Natural killer cell (primary cell): ENCODE data around the gene ESYT2. TPM values are rescaled to one million over a fixed set of nuclear protein-coding genes. Genes with fewer than 3 reads are reported as not detected.

Source experiments
- ATAC-seq, 3 donors: fragments of 150-1000 bp in 2 of 3; fragments of 200-7000 bp in 1 of 3; cut with Tn5 transposase; 1 replicate in 1 of 3; 2 replicates in 2 of 3; pipeline ENCODE4 v1.10.0; 2021; ENCODE audit warnings: mild to moderate bottlenecking in 2 of 3, moderate library complexity in 2 of 3
- DNase-seq, 2 donors: peaks; one replicate each; pipeline versions ENCODE4 v3.0.0 to v3.0.0-alpha.2; 2013 to 2021; ENCODE audit warnings: mixed read lengths in 1 of 2
- H3K27ac ChIP-seq: one replicate; pipeline ENCODE4 v1.5.1; 2013; ENCODE audit warnings: mild to moderate bottlenecking, low read length
- H3K27me3 ChIP-seq: one replicate; pipeline ENCODE4 v1.6.1; 2013; ENCODE audit warnings: low read length; ENCODE audit not compliant: control insufficient read depth, insufficient read depth
- H3K36me3 ChIP-seq: one replicate; pipeline ENCODE4 v1.6.1; 2013; ENCODE audit warnings: low read length; ENCODE audit not compliant: control insufficient read depth, insufficient read depth
- H3K4me1 ChIP-seq: one replicate; pipeline ENCODE4 v1.6.1; 2013; ENCODE audit warnings: low read length; ENCODE audit not compliant: control insufficient read depth, insufficient read depth
- H3K4me3 ChIP-seq: one replicate; pipeline ENCODE4 v1.5.1; 2013; ENCODE audit warnings: low read length
- H3K9me3 ChIP-seq: one replicate; pipeline ENCODE4 v1.6.1; 2013; ENCODE audit warnings: low read length; ENCODE audit not compliant: control insufficient read depth, insufficient read depth
- H3K27ac Mint-ChIP-seq, 2 donors: one replicate each; pipeline ENCODE4 v1.8.0; 2022; ENCODE audit warnings: mild to moderate bottlenecking in 2 of 2, mixed read lengths in 2 of 2, moderate library complexity in 1 of 2
- H3K27me3 Mint-ChIP-seq, 2 donors: one replicate each; pipeline ENCODE4 v1.8.0; 2022; ENCODE audit warnings: low read depth in 2 of 2, mixed read lengths in 2 of 2
- H3K36me3 Mint-ChIP-seq: one replicate; pipeline ENCODE4 v1.8.0; 2022; ENCODE audit warnings: mixed read lengths
- H3K4me1 Mint-ChIP-seq, 2 donors: one replicate each; pipeline ENCODE4 v1.8.0; 2022; ENCODE audit warnings: mixed read lengths in 2 of 2
- H3K4me3 Mint-ChIP-seq: one replicate; pipeline ENCODE4 v1.8.0; 2022; ENCODE audit warnings: mild to moderate bottlenecking, moderate library complexity, mixed read lengths
- H3K9me3 Mint-ChIP-seq, 2 donors: one replicate each; pipeline ENCODE4 v1.8.0; 2022; ENCODE audit warnings: mixed read lengths in 2 of 2
- CTCF ChIP-seq: fragments of 200-600 bp; IDR thresholded peaks from one replicate; pipeline ENCODE4 v1.8.0; 2022; ENCODE audit warnings: antibody characterized with exemption
- WGBS: methylation state at CpG from one replicate; pipeline ENCODE4 v1.1.7; 2013; ENCODE audit warnings: missing lambda C conversion rate; ENCODE audit not compliant: insufficient coverage; 5-methylcytosine and 5-hydroxymethylcytosine counted together
- intact Hi-C: fragments of 100-400 bp; cut with micrococcal nuclease; formaldehyde crosslinking; loops from one replicate; pipeline ENCODE4 v1.14.2; 2022
- total RNA-seq, 4 donors: library from RNA; stranded (reverse); fragments of 120-200 nt in 1 of 4; gene quantifications; one replicate each; pipeline versions ENCODE4 v1.2.3 to v1.2.4, GENCODE V29; 2013 to 2022

The ESYT2 gene
- total RNA-seq, 3 donors from 2014 or later (not counting 1 experiment from before 2014, with no cell fraction given), result 137 to 163 (median 160) TPM

GRCh38 chr7:158805414-158805813, 23.9 kb downstream of the ESYT2 start:
- Histone ChIP-seq H3K9me3 (peaks cover 24% of the 10 kb centered on the region), H3K27me3 (no peaks in the 10 kb centered on the region), H3K36me3 (peaks cover 16% of the 10 kb centered on the region), H3K27ac (peak overlapping the region; percentile 88), H3K4me1 (peaks cover 43% of the 10 kb centered on the region), H3K4me3 (no peak overlapping the region)
- TF ChIP-seq CTCF, result no peak
- WGBS, result 95% methylated on average over 2 of the region's 2 CpGs
- Mint-ChIP-seq H3K27ac (peak overlapping the region; percentile 99), H3K36me3 (peaks cover 18% of the 10 kb centered on the region), H3K4me3 (peak overlapping the region; percentile 31), H3K9me3 (peaks cover 4 to 7% of the 10 kb centered on the region in 2 donors), H3K4me1 (peaks cover 54 to 75% of the 10 kb centered on the region in 2 donors), H3K27me3 (no peaks in the 10 kb centered on the region)
- ATAC-seq, result no peak
- intact Hi-C loops, result loop anchor here (1.0 to 2.0 kb wide), 3 partner anchors 8 to 211 kb away; no protein-coding TSS in a partner anchor
- DNase-seq, result no peak

GRCh38 chr7:158804335-158804734, 25.0 kb downstream of the ESYT2 start:
- Histone ChIP-seq H3K36me3 (peaks cover 16% of the 10 kb centered on the region), H3K4me3 (no peak overlapping the region), H3K27ac (peak overlapping the region; percentile 88), H3K4me1 (peaks cover 37% of the 10 kb centered on the region), H3K27me3 (no peaks in the 10 kb centered on the region), H3K9me3 (peaks cover 24% of the 10 kb centered on the region)
- Mint-ChIP-seq H3K27me3 (no peaks in the 10 kb centered on the region), H3K4me3 (peak overlapping the region; percentile 79), H3K27ac (peak overlapping the region; percentile 99), H3K4me1 (peaks cover 48 to 69% of the 10 kb centered on the region in 2 donors), H3K9me3 (peaks cover 4 to 7% of the 10 kb centered on the region in 2 donors), H3K36me3 (peaks cover 8% of the 10 kb centered on the region)
- ATAC-seq (peak in 2 of 3 donors; percentile 19 to 32), DNase-seq (peak; percentile 53 to 79)
- TF ChIP-seq CTCF, result no peak
- intact Hi-C loops, result loop anchor here (1.0 to 2.0 kb wide), 4 partner anchors 14 to 210 kb away; no protein-coding TSS in a partner anchor
- WGBS, result 38% methylated on average over 22 of the region's 22 CpGs

- Histone ChIP-seq H3K27ac (peak overlapping the region; percentile 88), H3K9me3 (peaks cover 24% of the 10 kb centered on the region), H3K36me3 (peaks cover 16% of the 10 kb centered on the region), H3K4me1 (peaks cover 28% of the 10 kb centered on the region), H3K4me3 (no peak overlapping the region), H3K27me3 (no peaks in the 10 kb centered on the region)
- Mint-ChIP-seq H3K9me3 (peaks cover 4 to 7% of the 10 kb centered on the region in 2 donors), H3K4me3 (peak overlapping the region; percentile 61), H3K4me1 (peaks cover 49 to 74% of the 10 kb centered on the region in 2 donors), H3K27me3 (no peaks in the 10 kb centered on the region), H3K36me3 (peaks cover 7% of the 10 kb centered on the region), H3K27ac (peak overlapping the region; percentile 99)
- intact Hi-C loops, result no loop called here
- no peak for TF ChIP-seq CTCF
- ATAC-seq (peak; percentile 33 to 49 (median 45)), DNase-seq (peak in 1 of 2 donors; percentile 45)
- WGBS, result 44% methylated on average over 24 of the region's 35 CpGs
Observed at GRCh38 chr7:158803367-158803969, 25.8 kb downstream of the ESYT2 start.
